SKM-1 (cell line): ENCODE results near the gene KRTAP2-4.
"Not testable (repeated sequence)": the region's sequence is repeated elsewhere in the genome, so short reads cannot be mapped to it uniquely, and the experiment has no call there.

ENCODE experiments used
- DNase-seq: peaks from one replicate; lab custom pipeline; 2025; ENCODE audit not compliant: unreplicated experiment; lab: John Stamatoyannopoulos, UW

Gene KRTAP2-4

DNA sequence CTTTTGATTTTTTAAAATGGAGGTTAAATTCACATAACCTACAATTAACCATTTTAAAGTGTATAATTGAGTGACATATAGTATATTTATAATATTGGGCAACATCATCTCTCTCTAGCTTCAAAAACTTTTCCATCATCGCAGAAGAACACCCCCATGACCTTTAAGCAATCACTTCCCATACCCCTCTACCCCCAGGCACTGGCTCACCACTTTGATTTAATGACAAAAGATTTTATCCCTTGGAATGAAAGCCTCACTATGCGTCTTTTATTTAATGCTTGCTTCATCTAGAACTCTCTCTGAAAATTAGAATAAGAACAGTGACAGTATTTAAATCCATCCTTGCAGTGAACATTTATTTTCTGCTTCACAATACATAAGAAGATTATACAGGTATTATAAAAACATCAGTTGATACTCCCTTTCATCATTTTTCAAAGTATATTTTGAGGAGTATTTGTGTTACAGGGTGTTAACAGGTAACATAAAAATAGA, 27.8 kb downstream of the KRTAP2-4 start:
- no peak for DNase-seq

DNA sequence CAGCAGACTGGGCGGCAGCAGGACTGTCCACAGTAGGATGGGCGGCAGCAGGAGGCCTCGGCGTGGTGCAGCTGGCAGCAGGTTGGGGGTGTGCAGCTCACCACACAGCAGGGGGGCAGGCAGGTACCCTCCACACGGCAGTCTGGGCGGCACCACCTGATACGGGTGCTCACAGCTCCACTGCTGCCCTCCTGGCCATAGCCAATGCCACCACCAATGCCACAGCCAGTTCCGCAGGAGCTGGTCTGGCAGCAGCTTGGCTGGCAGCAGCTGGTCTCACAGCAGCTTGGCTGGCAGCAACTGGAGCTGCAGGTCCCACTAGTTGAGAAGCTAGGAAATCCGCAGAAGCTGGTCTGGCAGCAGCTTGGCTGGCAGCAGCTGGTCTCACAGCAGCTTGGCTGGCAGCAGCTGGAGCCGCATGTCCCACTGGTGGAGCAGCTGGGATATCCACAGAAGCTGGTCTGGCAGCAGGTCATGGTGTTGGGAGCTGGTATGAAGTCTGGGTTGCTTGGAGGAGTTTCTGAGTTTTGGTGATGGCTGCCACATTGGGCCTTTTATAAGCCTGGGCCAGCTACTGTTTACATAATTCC, 31.2 kb downstream of the KRTAP2-4 start, which contains the start of gene KRTAP1-3:
Gene KRTAP1-3, minus strand, starts transcription at position 529 of the 590 bp plus-strand sequence. Its CDS starts 53 bp downstream, at position 476.
- not testable (repeated sequence) for DNase-seq

DNA sequence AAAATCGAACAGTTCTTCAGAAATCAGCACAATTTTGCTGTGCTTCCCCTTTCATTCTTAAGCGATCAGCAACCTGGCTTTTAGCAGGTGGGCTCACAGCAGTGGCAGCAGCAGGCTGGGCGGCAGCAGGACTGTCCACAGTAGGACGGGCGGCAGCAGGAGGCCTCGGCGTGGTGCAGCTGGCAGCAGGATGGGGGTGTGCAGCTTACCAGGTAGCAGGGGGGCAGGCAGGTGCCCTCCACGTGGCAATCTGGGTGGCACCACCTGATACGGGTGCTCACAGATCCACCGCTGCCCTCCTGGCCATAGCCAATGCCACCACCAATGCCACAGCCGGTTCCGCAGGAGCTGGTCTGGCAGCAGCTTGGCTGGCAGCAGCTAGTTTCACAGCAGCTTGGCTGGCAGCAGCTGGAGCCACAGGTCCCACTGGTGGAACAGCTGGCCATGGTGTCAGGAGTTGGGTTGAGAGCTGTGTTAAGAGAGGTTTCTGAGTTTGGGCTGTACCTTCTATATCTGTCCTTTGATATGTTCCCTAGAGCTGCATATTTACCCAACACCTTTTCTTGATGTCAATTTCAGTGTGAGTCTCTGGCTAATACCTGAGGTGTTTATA, 35.9 kb downstream of the KRTAP2-4 start, which contains the start of gene KRTAP1-4:
Gene KRTAP1-4, minus strand, starts transcription at position 563 of the 613 bp plus-strand sequence. Its CDS starts 117 bp downstream, at position 446.
- DNase-seq: no peak

DNA sequence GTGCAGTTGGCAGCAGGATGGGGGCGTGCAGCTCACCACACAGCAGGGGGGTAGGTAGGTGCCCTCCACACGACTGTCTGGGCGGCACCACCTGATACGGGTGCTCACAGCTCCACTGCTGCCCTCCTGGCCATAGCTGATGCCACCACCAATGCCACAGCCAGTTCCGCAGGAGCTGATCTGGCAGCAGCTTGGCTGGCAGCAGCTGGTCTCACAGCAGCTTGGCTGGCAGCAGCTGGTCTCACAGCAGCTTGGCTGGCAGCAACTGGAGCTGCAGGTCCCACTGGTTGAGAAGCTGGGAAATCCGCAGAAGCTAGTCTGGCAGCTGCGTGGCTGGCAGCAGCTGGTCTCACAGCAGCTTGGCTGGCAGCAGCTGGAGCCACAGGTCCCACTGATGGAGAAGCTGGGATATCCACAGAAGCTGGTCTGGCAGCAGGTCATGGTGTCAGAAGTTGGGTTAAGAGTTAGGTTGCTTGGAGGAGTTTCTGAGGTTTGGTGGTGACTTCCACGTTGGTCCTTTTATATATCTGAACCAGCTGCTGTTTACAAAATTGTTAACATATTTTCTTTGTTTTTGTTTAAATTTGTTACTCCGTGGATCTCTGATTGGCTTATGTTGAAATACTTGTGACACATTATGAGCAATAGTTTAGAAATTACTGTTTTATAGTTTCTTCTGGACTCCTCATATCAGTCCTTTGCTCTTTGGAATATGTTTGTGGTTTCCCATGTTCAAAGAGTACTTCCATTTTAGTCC, 38.8 kb downstream of the KRTAP2-4 start, which contains the start of gene KRTAP1-5:
Gene KRTAP1-5, minus strand, starts transcription at position 494 of the 757 bp plus-strand sequence. Its CDS starts 53 bp downstream, at position 441.
- DNase-seq: no peak

DNA sequence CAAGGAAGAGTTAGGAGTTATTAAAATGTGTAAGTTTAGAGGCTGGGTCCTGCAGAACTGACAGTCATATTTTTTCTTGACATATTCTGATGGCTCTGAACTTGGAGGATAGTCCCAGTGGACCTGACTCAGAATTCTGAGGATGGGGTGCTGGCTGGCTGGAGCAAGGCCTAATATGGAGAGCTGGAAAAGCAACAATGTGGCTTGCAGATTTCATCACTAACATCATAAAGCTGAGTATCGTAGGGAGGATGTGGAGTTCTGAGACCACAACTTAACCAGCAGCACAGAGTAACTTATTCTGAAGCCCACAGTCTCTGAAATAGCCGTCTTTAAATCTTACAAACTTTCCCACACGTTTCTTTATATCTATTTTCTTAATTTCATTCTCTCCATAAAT, 41.0 kb downstream of the KRTAP2-4 start:
- no peak for DNase-seq

DNA sequence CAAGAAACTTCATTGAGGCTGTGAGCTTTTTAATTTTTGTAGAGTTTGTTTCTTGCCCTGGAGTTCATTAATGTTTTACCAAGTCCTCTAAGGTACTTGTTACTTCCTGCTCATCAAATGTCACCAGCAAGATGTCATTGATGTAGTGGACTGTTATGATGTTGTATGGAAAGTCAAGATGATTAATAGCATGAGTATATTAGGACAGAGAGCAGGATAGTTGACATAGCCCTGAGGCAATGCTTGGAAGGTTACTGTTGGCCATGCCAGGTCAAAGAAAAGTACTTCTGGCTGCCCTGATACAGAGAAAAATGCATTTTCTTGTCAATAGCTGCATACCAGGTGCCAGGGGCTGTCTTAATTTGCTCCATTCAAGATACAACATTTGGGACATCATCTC, 45.3 kb downstream of the KRTAP2-4 start:
- no peak for DNase-seq

DNA sequence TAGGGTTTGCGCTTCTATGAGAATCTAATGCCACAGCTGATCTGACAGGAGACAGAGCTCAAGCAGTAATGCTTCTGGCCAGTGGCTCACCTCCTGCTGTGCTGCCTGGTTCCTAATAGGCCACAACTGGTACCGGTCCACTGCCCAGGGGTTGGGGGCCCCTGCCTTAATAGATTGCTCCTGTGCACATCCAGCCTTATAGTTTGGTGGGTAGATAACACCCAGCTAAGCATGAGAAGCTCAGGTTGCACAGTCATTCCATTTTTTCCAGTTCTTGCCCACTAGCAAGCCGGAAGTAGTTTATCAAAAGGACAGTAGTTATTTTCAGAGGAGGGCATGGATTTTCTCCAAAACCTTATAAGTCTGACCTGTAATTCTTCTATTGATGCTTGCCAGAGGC, 46.3 kb downstream of the KRTAP2-4 start:
- DNase-seq: no peak

DNA sequence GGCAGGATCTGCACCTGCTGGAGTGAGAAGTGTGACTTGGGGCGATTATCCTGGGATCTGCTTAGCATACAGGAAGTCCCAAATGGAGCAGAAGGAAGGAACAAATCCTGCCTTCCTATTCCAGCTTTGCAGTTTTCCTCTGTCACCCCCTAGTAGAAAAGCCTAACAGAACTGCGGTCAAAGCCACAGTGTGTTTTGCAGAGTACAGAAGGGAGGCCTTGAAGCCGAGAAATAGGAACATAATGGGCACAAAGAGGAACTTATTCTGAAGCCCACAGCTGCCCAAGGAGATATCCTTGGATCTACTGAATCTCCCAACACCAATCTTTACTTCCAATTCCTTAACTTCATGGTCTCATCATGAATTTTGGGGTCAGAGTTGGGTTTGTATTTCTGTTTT, 47.1 kb downstream of the KRTAP2-4 start:
- no peak for DNase-seq

DNA sequence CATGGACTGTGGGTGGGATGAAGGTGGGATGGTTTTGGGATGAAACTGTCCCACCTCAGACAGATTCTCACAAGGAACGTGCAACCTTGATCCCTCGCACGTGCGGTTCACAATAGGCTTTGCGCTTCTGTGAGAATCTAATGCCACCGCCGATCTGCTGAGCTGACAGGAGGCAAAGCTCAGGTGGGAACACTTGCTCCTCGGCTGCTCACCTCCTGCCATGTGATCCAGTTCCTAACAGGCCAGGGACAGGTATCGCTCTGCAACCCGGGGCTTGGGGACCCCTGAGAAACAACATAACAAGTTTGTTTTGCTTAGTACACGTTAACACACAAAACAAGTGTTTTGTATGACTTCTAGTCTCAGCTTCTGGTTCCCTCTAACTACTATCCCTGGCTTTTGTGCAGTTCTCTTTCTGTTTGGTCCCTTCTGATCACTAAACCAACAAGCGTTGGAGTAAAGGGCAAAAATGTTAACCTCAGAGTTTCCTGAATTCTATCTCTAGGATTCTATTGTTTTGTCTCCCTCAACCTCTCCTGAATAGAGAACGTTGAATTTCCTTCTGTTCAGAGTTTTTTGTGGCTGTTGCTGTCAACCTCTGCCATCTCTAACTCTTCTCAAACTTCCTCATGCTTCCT, 49.0 kb downstream of the KRTAP2-4 start:
- no peak for DNase-seq

DNA sequence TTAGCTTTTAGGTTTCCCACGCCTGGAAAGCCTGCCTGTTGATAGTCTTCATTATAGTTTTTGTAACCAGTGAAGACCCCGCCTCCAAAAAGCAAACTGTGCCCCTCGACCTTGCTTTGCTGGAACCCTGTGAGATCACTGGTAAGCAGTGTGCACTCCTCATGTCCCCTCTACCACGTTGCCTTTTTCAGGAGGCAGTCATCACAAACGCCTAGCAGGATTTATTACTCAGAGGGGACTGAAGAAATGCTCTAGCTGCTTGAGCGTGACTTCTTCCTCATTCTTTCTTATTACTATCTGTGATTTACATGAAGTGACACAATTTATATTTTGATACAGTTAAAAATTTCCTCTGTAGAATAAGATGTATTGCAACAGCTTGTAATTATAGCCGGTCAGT, 50.2 kb downstream of the KRTAP2-4 start:
- DNase-seq: no peak
